HG02870 (cell line): ENCODE measurements around the gene IKZF1.
A peak's percentile ranks its signal among the peaks of the same experiment; 100 is the strongest.

Experiments
- ATAC-seq: cut with Tn5 transposase; IDR thresholded peaks from one replicate; pipeline ENCODE4 v1.9.1; 2021; ENCODE audit warnings: mild to moderate bottlenecking, moderate library complexity; ENCODE audit not compliant: unreplicated experiment

Gene IKZF1

DNA sequence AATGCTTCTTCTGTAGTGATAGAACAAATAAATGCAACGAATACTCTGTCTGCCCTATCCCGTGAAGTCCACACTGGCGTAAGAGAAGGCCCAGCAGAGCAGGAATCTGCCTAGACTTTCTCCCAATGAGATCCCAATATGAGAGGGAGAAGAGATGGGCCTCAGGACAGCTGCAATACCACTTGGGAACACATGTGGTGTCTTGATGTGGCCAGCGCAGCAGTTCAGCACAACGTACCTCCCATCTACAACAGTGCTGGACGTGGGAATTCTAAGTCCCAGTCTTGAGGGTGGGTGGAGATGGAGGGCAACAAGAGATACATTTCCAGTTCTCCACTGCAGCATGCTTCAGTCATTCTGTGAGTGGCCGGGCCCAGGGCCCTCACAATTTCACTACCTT is 99.9 kb downstream of the IKZF1 start:
- no peak for ATAC-seq

DNA sequence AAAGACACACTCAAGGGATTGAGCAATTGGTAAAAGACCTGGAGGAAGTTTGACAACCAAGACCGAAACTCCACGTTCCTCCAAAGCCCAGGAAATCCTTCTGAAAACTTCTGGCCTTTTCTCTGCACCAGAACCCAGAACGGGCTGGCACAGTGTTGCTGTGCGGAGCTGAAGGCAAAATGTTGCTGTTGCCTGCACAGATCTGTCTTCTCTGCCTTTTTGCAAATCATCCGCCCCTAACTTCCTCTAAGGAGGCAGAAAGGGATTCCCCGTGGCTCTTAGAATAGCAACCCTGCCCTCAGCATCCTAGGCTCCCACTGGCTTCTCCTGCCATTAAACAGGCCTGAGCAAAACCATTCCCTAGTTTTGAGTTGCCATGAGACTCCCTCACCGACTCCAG is 100.7 kb downstream of the IKZF1 start:
- ATAC-seq = no peak

DNA sequence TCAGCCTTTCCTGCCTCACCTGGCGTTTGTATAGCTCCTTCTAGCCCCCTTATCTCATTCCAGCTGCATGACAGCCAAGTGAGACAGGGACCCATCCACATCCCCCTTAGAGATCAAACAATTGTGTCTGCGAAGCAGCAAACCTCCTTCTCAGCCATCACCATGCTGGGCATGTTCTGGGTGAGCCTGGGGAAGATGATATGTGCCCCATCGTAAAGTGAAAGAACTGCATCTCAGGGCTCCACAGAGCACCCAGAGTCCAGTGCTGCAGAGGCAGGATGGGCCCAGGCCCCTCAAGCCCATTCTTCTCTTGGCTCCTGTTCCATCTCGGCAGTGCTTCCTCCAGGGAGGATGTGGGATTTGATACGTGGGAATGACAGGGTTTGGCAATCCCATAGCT is 102.4 kb downstream of the IKZF1 start:
- no peak for ATAC-seq

DNA sequence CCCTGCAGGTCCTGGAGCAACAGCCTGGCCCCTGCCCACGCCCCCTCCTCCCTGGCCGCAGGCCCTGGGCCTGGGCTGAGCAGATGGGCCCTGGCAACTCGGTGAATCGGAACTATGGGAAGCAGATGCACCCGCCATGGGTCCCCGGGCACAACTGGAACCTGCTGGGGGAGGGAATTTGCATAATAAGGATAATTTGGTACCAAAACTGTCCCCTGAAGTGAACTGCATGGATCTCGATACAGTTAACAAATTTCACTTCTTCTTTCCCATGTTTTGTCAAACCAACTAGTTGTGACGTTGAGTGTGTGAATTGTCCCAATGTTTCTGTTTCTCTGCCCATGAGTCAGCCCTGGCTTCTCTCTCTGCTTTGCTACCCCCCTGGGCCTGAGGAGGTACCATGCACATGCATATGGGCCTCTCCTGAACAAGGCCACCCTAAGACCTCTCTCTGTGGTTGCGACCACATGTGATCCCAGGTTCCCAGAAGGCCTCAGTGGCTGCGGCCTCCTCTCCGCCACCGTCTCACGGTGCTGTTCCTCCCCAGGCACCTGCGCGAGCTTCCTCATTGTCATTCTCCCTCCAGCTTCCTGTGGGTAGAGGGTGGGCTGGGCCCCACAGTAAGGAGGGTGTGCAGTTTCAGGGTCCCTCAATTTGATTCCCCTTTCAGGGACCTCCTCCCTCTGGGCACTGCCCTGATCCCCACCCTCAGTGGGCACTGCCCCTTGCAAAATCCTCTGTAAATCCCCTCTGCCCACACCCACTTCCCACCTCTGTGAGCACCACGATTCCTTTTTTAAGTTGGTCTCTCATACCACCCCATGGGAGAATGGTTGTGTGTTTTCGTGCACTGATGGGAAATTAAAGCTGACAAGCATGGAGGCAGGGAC is 105.6 kb downstream of the IKZF1 start:
- peak; percentile 40 for ATAC-seq

GRCh38 chr7:50411332-50411731 is 106.8 kb downstream of the IKZF1 start:
- peak; percentile 32 for ATAC-seq

GRCh38 chr7:50412973-50413372 is 108.5 kb downstream of the IKZF1 start:
- no peak for ATAC-seq

DNA sequence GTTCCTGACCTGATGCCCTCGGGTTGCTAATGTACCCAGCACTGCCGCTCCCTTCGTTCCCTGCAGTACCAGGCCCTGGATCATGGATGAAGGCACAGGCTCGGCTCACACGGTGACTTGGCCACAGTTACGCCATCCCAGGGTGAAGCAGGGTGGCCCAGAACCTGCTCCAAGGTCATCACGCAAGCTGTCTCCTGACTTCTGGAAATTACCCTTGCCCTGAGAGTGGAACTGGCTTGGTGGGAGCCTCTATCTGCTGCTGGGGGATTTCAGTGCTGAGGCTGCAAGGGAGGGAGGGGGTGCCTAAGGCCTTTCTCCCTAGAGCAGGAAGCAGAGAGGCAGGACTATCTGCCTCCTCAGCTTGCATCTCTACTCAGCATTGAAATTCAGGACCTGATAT is 109.0 kb downstream of the IKZF1 start:
- no peak for ATAC-seq

- ATAC-seq = no peak
Observed at GRCh38 chr7:50415844-50416364, 111.4 kb downstream of the IKZF1 start.

- peak; percentile 79 for ATAC-seq
Observed at GRCh38 chr7:50416527-50417182, 112.1 kb downstream of the IKZF1 start.

DNA sequence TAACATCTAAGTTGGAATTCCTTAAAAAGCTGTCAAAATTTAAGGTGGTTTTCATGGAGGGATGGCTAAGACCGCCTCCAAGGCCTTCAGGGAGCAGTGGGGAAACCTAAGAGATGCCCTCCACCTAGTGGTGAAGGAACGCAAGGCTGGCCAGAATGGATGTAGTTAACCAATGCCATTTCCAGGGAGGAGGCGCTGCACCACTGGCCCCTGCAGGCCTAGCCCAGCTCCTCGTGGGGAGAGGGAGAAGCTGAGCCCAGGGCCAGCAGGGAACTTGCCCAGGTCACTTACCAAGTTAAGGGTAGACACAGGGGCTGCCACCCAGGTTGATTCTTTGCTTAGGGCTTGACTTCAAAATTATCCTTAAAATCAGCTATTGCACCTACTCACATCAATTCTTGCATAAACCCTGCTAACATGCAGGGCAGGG is 113.6 kb downstream of the IKZF1 start:
- ATAC-seq = peak; percentile 76

GRCh38 chr7:50418526-50419290 is 114.2 kb downstream of the IKZF1 start:
- no peak for ATAC-seq

DNA sequence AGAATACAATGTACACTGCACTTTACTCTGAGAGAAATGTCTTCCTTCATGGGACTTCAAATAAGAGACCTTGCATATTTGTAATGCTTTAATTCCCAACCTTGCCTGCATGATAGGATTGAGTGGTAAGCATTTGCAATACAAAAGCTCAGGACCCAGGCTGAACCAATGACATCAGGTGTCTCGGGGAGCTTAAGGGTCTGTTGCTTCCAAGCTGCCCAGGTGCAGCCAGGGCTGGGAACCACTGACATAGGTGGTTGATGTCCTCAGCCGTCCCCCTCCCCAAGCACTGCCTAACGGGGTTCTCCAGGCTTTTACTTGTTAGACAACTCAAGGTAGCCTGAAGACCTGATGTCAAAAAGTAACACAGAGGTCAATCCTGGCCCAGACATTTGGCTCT is 116.5 kb downstream of the IKZF1 start:
- ATAC-seq = no peak

DNA sequence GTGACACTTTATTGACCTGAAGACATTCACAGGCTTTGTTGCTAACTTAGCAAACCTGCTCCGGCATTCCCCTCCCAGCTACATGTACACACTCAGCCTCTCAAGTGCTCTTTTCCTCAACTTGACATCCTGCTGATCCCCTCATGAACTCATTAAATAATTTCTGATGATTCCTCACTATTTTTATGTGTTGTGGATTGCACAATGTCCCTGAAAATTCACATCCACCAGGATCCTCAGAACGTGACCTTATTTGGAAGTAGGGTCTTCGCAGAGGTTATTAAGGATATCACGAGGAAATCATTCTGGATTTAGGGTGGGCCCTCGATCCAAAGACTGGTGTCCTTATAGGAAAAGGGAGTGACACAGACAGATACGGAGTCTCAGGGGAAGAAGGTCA is 118.3 kb downstream of the IKZF1 start:
- ATAC-seq = no peak

DNA sequence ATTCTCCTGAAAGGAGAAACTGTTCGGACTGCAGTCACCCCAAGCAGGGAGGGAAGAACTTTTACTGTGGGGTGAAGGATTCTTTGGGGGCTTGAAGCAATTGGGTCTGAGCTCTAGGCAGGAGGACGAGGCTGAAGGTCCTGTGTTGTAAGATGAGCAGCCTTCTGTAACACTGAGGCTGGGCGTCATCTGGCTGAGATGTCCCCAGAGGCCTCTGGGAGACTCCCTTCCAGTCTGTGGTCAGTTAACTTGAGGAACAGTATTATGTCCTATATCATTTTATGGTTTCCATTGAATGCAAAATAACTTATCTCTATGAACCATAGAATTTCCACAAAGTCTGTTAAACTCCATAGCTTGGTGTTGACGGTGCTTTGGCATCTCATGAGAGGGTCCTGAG is 119.3 kb downstream of the IKZF1 start:
- no peak for ATAC-seq

- no peak for ATAC-seq
Observed at GRCh38 chr7:50425318-50425717, 120.8 kb downstream of the IKZF1 start.

GRCh38 chr7:50426280-50427045 is 121.9 kb downstream of the IKZF1 start:
- no peak for ATAC-seq

DNA sequence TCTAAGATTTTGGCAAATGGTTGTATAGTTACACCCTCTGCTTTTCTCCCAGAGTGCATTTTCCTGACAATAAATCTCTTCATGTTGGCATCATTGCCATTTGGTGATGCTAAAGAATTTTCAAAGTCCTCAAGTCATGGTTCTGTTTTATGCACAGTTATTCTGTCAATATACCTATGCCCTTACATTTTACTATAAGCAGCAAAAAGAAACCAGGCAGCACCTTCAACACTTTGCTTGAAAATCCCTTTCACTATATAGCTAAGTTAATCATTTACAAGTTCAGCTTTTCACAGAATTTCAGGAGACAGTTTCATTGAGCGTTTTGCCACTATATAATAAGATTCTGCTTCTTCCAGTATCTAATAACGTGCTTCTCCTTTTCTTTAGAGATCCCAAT is 123.0 kb downstream of the IKZF1 start:
- ATAC-seq = no peak

GRCh38 chr7:50428911-50429310 is 124.4 kb downstream of the IKZF1 start:
- no peak for ATAC-seq

DNA sequence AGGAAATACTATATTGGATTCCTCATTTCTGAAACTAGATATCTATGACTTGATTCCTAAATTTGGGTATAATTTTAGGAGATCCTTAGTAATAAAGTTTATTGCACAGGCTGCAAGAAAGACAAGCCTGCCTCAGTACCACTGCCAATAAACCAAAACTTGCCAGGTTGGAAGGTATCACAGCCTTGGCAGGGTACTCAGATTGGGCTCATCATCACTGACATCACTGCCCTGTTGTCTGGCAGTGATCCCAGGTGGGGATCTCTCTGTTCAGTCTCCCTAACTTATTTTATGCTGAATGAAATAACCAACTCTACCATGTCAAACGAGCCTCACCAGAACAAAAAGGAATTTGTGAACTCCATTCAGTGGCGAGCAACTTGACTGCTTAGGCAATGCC is 126.8 kb downstream of the IKZF1 start:
- no peak for ATAC-seq

GRCh38 chr7:50431722-50432305 is 127.3 kb downstream of the IKZF1 start:
- no peak for ATAC-seq
